ENCODE results near the gene TSPEAR. TPM values are rescaled to one million over a fixed set of nuclear protein-coding genes. Genes with fewer than 3 reads are reported as not detected.
A peak's percentile ranks its signal among the peaks of the same experiment; 100 is the strongest.
"Not testable (repeated sequence)": the region's sequence is repeated elsewhere in the genome, so short reads cannot be mapped to it uniquely, and the experiment has no call there.

Gene TSPEAR
- total RNA-seq, 2 donors from 2014 or later: not detected

DNA sequence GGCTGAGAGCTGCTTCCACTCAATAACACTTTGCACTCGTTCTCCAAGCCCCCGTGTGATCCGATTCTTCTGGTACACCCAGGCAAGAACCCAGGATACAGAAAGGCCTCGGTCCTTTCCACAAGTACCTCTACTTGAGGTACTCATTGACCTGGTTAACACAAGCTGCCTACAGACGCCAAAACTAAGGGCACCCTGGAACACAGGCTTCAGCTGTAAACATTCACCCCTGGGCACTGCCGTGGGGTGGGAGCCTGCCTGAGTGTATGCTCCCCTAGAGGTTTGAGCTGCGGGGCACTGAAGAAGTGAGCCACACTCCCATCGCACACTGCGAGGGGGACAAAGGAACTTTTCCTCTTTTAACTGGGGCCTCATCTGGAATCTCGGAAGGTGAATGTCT lies 225.6 kb downstream of the TSPEAR start:
- H3K27ac Mint-ChIP-seq: no peak overlapping the region
- no peak overlapping the region for H3K4me3 Mint-ChIP-seq
- peaks cover 6% of the 10 kb centered on the region for H3K4me1 Mint-ChIP-seq
- H3K27me3 Mint-ChIP-seq: peaks cover 29% of the 10 kb centered on the region
- no peaks in the 10 kb centered on the region for H3K36me3 Mint-ChIP-seq (ENCODE audit: low read depth)
- H3K9me3 ChIP-seq (ENCODE audit: control insufficient read depth, low read length, poor library complexity, severe bottlenecking): no peaks in the 10 kb centered on the region
- ATAC-seq (no peak), DNase-seq (no peak)

DNA sequence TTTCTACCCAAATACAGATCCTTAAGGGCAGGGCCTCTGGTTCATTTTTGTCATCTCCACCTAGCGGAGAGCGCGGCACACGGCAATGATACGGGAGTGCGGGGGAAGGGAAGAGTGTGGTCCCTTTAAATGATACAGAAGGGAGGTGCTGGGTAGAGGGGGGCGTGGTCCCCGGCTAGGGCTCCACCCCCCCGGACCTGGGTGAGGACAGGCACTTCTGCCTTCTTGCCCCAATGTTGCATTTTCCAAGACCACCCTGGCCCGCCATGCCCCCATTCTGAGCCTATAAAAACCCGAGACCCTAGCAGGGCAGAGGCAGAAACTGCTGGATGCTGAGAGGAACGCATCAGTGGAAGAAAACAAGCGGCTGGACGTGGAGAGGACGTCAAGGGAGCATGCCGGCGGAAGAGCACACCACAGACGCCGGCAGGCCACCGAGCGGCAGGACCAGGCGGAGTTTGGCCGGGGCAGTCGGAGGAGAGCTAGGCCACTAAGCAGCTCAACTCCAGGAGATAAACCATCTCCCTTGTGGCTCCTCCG lies 226.0 kb downstream of the TSPEAR start:
- DNase-seq (peak in 1 of 3 donors; percentile 25), ATAC-seq (peak; percentile 50)
- Mint-ChIP-seq H3K36me3 (ENCODE audit: low read depth) (no peaks in the 10 kb centered on the region), H3K27ac (no peak overlapping the region), H3K4me3 (peak overlapping the region; percentile 3), H3K4me1 (peaks cover 6% of the 10 kb centered on the region), H3K27me3 (peaks cover 29% of the 10 kb centered on the region)
- no peaks in the 10 kb centered on the region for H3K9me3 ChIP-seq (ENCODE audit: control insufficient read depth, low read length, poor library complexity, severe bottlenecking)

DNA sequence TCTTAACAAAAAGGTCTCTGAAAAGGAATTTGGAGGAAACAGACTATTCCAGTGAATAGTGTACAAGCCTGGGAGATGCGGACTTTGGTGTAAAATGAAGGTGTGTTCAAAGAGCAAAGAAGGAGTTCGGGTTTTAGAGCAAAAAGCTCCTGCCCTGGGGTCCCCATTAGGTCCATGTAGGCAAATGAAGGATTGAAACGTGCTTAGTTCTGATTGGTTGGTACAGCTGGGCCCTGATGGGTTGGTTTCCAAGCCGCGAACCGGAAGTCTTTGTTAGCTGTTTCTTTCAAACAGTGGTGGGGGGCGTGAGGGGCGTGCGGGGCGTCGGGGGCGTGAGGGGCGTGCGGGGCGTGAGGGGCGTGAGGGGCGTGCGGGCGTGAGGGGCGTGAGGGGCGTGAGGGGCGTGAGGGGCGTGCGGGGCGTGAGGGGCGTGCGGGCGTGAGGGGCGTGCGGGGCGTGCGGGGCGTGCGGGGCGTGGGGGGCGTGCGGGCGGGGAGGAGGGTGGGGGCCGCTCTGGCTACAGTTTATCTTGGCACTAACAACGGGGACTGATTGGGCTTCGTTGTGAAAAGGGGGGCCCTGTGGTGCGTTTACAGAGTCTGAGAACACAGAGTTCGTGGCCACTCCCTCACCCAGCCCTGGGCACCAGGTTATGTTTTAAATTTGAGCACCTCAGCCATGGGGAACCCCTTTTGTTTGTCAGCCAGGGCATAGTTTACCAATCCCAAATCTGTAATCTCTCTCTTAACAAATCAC lies 226.7 kb downstream of the TSPEAR start:
- no peak overlapping the region for H3K4me3 Mint-ChIP-seq
- no peak for ATAC-seq
- H3K4me1 Mint-ChIP-seq: peaks cover 6% of the 10 kb centered on the region
- no peaks in the 10 kb centered on the region for H3K36me3 Mint-ChIP-seq (ENCODE audit: low read depth)
- DNase-seq: no peak
- H3K27me3 Mint-ChIP-seq: peaks cover 24% of the 10 kb centered on the region
- no peak overlapping the region for H3K27ac Mint-ChIP-seq
- no peaks in the 10 kb centered on the region for H3K9me3 ChIP-seq (ENCODE audit: control insufficient read depth, low read length, poor library complexity, severe bottlenecking)

GRCh38 chr21:44483288-44484237 lies 227.8 kb downstream of the TSPEAR start:
- peaks cover 15% of the 10 kb centered on the region for H3K27me3 Mint-ChIP-seq
- DNase-seq (no peak), ATAC-seq (no peak)
- no peak overlapping the region for H3K4me3 Mint-ChIP-seq
- peak overlapping the region; percentile 6 for H3K27ac Mint-ChIP-seq
- H3K4me1 Mint-ChIP-seq: peaks cover 6% of the 10 kb centered on the region
- H3K9me3 ChIP-seq (ENCODE audit: control insufficient read depth, low read length, poor library complexity, severe bottlenecking): no peaks in the 10 kb centered on the region
- no peaks in the 10 kb centered on the region for H3K36me3 Mint-ChIP-seq (ENCODE audit: low read depth)

- Mint-ChIP-seq H3K36me3 (ENCODE audit: low read depth) (no peaks in the 10 kb centered on the region), H3K27ac (peak overlapping the region; percentile 6)
Measured at GRCh38 chr21:44482581-44483287, 228.6 kb downstream of the TSPEAR start.

DNA sequence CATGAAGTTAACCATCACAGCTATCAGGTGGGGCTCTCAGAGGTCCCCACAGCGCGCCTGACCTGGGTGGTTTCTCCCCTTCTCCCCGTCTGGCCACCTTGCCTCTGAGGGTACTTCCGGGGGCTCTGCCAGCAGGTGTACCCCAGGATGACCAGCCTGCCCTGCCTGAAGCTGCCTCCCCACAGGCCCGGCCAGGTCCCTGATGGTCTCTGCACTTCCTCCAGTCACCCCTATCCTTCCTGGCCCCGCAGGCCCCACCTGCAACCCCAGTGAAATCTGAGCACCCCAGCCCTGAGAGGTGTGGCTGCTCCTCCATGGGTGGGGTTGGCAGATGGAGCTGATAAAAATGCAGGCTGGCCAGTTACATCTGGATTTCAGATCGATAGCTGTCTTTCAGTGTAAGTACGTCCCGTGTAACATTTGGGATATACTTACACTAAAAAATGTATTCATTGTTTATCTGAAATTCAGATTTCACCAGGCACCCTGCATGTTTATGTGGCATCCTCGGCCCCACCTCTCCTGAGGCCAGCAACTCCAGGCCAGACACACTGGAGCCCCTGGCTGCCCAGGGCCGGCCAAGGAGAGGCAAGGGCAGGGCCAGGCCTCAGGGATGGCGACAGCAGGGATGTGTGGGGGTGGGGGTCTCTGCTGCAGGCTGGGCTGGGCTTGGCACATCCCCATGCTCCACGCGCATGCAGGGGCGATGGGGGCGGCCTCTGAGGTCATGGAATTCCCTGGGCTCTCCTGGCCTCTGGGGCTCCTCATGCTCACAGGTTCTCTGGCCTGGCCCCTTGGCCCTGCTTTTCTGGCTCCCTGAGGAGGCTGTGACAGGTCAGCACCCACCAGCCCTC lies 230.9 kb downstream of the TSPEAR start:
- no peaks in the 10 kb centered on the region for H3K36me3 Mint-ChIP-seq (ENCODE audit: low read depth)
- DNase-seq: no peak
- peaks cover 15% of the 10 kb centered on the region for H3K27me3 Mint-ChIP-seq
- peaks cover 3% of the 10 kb centered on the region for H3K4me1 Mint-ChIP-seq
- no peak for ATAC-seq
- H3K9me3 ChIP-seq (ENCODE audit: control insufficient read depth, low read length, poor library complexity, severe bottlenecking): no peaks in the 10 kb centered on the region
- no peak overlapping the region for H3K4me3 Mint-ChIP-seq
- H3K27ac Mint-ChIP-seq: peak overlapping the region; percentile 70

More at GRCh38 chr21:44482581-44483287, 228.6 kb downstream of the TSPEAR start:
- ATAC-seq (no peak), DNase-seq (no peak)
- H3K27me3 Mint-ChIP-seq: peaks cover 15% of the 10 kb centered on the region
- H3K9me3 ChIP-seq (ENCODE audit: control insufficient read depth, low read length, poor library complexity, severe bottlenecking): no peaks in the 10 kb centered on the region
- no peak overlapping the region for H3K4me3 Mint-ChIP-seq
- peaks cover 6% of the 10 kb centered on the region for H3K4me1 Mint-ChIP-seq

DNA sequence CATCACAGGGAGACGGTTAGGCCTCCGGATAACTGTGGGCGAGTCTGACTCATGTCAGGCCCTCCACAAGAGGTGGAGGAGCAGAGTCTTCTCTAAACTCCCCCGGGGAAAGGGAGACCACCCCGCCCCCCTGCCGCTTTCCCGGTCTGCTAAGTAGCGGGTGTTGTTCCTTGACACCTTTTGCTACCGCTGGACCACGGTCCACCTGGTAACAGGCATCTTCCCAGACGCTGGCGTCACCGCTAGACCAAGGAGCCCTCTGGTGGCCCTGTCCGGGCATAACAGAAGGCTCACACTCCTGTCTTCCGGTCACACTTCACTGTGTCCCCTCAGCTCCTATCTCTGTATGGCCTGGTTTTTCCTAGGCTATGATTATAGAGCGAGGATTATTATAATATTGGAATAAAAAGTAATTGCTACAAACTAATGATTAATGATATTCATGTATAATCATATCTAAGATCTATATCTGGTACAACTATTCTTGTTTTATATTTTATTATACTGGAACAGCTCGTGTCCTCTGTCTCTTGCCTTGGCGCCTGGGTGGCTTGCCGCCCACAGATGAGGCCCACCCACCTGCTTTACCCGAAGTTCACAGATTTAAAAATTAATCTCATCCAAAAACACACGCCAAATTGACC lies 231.7 kb downstream of the TSPEAR start:
- not testable (repeated sequence) for H3K9me3 ChIP-seq (ENCODE audit: control insufficient read depth, low read length, poor library complexity, severe bottlenecking); ATAC-seq; H3K36me3 Mint-ChIP-seq (ENCODE audit: low read depth); H3K4me1 Mint-ChIP-seq
- Mint-ChIP-seq H3K27me3 (peaks cover 15% of the 10 kb centered on the region), H3K27ac (peak overlapping the region; percentile 70), H3K4me3 (peak overlapping the region; percentile 57)
- DNase-seq: peak in 1 of 3 donors; percentile 35

- peaks cover 9% of the 10 kb centered on the region for H3K27me3 Mint-ChIP-seq
- DNase-seq: no peak
- H3K4me3 Mint-ChIP-seq: no peak overlapping the region
- H3K27ac Mint-ChIP-seq: peak overlapping the region; percentile 70
- H3K36me3 Mint-ChIP-seq (ENCODE audit: low read depth): no peaks in the 10 kb centered on the region
- H3K4me1 Mint-ChIP-seq: no peaks in the 10 kb centered on the region
- no peaks in the 10 kb centered on the region for H3K9me3 ChIP-seq (ENCODE audit: control insufficient read depth, low read length, poor library complexity, severe bottlenecking)
- no peak for ATAC-seq
Measured at GRCh38 chr21:44478801-44479167, 232.6 kb downstream of the TSPEAR start.

DNA sequence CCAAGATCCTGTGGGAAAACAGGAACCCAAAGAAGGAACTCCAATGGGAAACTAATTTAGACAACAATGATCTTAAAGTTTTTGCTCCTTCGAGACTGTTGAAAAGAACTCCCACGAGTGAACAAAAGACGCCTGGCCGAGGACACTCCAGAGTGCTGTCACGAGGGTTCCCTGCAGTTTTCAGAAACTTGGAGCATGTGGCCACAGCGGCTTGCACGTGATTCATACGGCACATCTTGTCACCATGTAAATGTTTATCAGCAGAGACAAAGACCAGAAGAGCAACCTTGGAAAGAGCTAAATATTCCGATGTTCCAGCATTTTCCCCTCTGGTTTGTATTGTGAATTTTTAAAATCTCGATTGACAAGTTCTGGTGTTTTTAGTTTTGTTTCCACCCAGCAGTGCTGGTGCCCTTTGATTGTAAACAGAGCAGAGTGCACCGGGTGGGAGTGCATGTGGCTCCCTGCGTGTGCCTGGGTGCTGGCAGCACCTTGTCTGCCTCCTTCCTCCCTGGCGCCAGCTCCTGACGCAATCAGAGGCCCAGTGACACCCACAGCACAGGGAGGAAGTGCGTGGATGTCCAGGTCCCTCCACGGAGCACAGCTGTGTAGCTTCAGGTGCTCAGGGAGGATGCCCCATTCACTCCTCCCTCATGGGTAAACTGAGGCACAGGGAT lies 233.1 kb downstream of the TSPEAR start:
- DNase-seq: no peak
- no peak for ATAC-seq
- peak overlapping the region; percentile 70 for H3K27ac Mint-ChIP-seq
- peaks cover 9% of the 10 kb centered on the region for H3K27me3 Mint-ChIP-seq
- no peaks in the 10 kb centered on the region for H3K4me1 Mint-ChIP-seq
- H3K36me3 Mint-ChIP-seq (ENCODE audit: low read depth): no peaks in the 10 kb centered on the region
- H3K9me3 ChIP-seq (ENCODE audit: control insufficient read depth, low read length, poor library complexity, severe bottlenecking): no peaks in the 10 kb centered on the region
- no peak overlapping the region for H3K4me3 Mint-ChIP-seq

DNA sequence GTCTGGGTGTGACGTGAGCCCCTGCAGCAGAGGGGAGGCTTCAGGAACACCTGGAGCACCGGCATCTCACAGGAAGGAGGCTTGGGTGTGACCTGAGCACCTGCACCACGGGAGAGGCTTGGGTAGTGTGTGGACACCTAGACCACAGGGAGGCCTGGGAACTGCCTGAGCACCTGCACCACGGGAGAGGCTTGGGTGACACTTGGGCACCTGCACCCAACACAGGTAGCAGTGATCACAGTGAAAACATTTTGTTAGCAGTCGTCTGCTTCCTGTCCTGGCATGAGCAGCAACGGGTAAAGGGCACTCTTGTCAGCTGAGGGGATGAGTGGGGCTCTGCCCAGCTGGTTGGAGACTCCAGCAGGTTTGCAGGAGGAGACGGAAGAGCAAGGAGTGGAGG lies 233.7 kb downstream of the TSPEAR start:
- ATAC-seq (no peak), DNase-seq (no peak)
- no peaks in the 10 kb centered on the region for H3K9me3 ChIP-seq (ENCODE audit: control insufficient read depth, low read length, poor library complexity, severe bottlenecking)
- H3K36me3 Mint-ChIP-seq (ENCODE audit: low read depth): no peaks in the 10 kb centered on the region
- H3K4me1 Mint-ChIP-seq: no peaks in the 10 kb centered on the region
- H3K4me3 Mint-ChIP-seq: no peak overlapping the region
- peaks cover 7% of the 10 kb centered on the region for H3K27me3 Mint-ChIP-seq
- H3K27ac Mint-ChIP-seq: peak overlapping the region; percentile 54

- no peaks in the 10 kb centered on the region for H3K9me3 ChIP-seq (ENCODE audit: control insufficient read depth, low read length, poor library complexity, severe bottlenecking)
- H3K36me3 Mint-ChIP-seq (ENCODE audit: low read depth): no peaks in the 10 kb centered on the region
- no peaks in the 10 kb centered on the region for H3K4me1 Mint-ChIP-seq
- peaks cover 1% of the 10 kb centered on the region for H3K27me3 Mint-ChIP-seq
- ATAC-seq: no peak
- no peak overlapping the region for H3K4me3 Mint-ChIP-seq
- DNase-seq: no peak
- H3K27ac Mint-ChIP-seq: no peak overlapping the region
Measured at GRCh38 chr21:44477131-44477530, 234.2 kb downstream of the TSPEAR start.
